ENCODE measurements around the gene EFNA1. TPM values are rescaled to one million over a fixed set of nuclear protein-coding genes. Genes with fewer than 3 reads are reported as not detected.
"Not testable (repeated sequence)": the region's sequence is repeated elsewhere in the genome, so short reads cannot be mapped to it uniquely, and the experiment has no call there.

Gene EFNA1
- total and polyA plus RNA-seq, 8 donors, result 19.5 to 91.7 (median 37.7) TPM

DNA sequence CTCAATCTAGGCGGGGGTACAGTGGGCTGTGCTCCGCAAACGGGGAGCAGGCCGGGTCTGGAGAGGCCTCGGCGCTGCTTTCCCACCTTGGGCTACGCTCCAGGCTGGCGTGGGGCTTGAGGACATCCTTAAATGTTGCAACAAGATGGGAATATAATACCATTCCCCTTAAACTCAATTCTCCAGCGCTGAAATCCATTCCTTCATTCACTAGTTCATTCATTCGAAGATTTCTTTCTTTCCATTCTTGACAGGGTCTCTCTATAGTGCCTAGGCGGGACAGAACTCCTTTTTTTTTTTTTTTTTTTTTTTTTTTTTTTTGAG is 12.9 kb downstream of the EFNA1 start:
- Histone ChIP-seq H3K9me3 (no peaks in the 10 kb centered on the region), H3K27ac (no peak overlapping the region), H3K27me3 (no peaks in the 10 kb centered on the region), H3K4me3 (peak overlapping the region; percentile 31 to 74 (median 64)), H3K36me3 (no peaks in the 10 kb centered on the region), H3K4me1 (peaks cover 5 to 20% (median 8%) of the 10 kb centered on the region in 3 donors)
- WGBS, 2 donors, result 2 to 4% methylated on average over 11 of the region's 11 CpGs
- ATAC-seq (no peak), DNase-seq (no peak), FAIRE-seq (no peak)
- TF ChIP-seq, protein P1, sequence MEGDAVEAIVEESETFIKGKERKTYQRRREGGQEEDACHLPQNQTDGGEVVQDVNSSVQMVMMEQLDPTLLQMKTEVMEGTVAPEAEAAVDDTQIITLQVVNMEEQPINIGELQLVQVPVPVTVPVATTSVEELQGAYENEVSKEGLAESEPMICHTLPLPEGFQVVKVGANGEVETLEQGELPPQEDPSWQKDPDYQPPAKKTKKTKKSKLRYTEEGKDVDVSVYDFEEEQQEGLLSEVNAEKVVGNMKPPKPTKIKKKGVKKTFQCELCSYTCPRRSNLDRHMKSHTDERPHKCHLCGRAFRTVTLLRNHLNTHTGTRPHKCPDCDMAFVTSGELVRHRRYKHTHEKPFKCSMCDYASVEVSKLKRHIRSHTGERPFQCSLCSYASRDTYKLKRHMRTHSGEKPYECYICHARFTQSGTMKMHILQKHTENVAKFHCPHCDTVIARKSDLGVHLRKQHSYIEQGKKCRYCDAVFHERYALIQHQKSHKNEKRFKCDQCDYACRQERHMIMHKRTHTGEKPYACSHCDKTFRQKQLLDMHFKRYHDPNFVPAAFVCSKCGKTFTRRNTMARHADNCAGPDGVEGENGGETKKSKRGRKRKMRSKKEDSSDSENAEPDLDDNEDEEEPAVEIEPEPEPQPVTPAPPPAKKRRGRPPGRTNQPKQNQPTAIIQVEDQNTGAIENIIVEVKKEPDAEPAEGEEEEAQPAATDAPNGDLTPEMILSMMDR (IDR thresholded peaks at IDR 0.05), result no peak
- intact Hi-C loops (cut with DNase I), result no loop called here

DNA sequence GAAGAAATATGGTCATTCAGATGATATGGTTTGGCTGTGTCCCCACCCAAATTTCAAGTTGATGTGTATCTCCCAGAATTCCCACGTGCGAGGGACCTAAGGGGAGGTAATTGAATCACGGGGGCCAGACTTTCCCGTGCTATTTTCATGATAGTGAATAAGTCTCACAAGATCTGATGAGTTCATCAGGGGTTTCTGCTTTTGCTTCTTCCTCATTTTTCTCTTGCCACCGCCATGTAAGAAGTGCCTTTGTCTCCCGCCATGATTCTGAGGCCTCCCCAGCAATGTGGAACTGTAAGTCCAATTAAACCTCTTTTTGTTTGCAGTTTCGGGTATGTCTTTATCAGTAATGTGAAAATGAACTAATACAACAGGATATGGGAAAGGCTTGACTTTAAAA is 14.1 kb downstream of the EFNA1 start:
- 66 to 70% methylated on average over 7 of the region's 7 CpGs for whole genome bisulfite sequencing, 2 donors
- ATAC-seq, result no peak
- H3K27ac ChIP-seq, result no peak overlapping the region
- H3K27me3 ChIP-seq, result no peaks in the 10 kb centered on the region
- no peak for FAIRE-seq
- no peak overlapping the region for H3K4me3 ChIP-seq
- no peaks in the 10 kb centered on the region for H3K36me3 ChIP-seq
- no peaks in the 10 kb centered on the region for H3K9me3 ChIP-seq
- intact Hi-C loops (cut with DNase I), result no loop called here
- DNase-seq, result no peak
- TF ChIP-seq, protein P1 (IDR thresholded peaks at IDR 0.05), result no peak
- peaks cover 4 to 20% (median 6%) of the 10 kb centered on the region in 3 donors for H3K4me1 ChIP-seq

- intact Hi-C loops (cut with DNase I), result no loop called here
- no peaks in the 10 kb centered on the region for H3K4me1 ChIP-seq
- TF ChIP-seq, protein P1 (IDR thresholded peaks at IDR 0.05), result no peak
- no peaks in the 10 kb centered on the region for H3K27me3 ChIP-seq
- H3K4me3 ChIP-seq, result no peak overlapping the region
- FAIRE-seq (no peak), ATAC-seq (no peak), DNase-seq (no peak)
- H3K36me3 ChIP-seq, result no peaks in the 10 kb centered on the region
- WGBS, 2 donors, result 59 to 65% methylated on average over 3 of the region's 3 CpGs
- H3K27ac ChIP-seq, result no peak overlapping the region
- no peaks in the 10 kb centered on the region for H3K9me3 ChIP-seq
These were observed 17.8 kb downstream of the EFNA1 start for GRCh38 chr1:155145491-155145890.

GRCh38 chr1:155155996-155156643 is 28.4 kb downstream of the EFNA1 start:
- H3K4me1 ChIP-seq; H3K27ac ChIP-seq; H3K27me3 ChIP-seq; ATAC-seq; H3K36me3 ChIP-seq; H3K4me3 ChIP-seq; intact Hi-C loops (cut with DNase I); FAIRE-seq; DNase-seq; H3K9me3 ChIP-seq: not testable (repeated sequence)
- WGBS, 2 donors, result 53 to 55% methylated on average over 3 of the region's 3 CpGs

GRCh38 chr1:155158991-155159390 is 31.3 kb downstream of the EFNA1 start:
- H3K36me3 ChIP-seq, result no peaks in the 10 kb centered on the region
- no peaks in the 10 kb centered on the region for H3K9me3 ChIP-seq
- WGBS, 2 donors, result 41 to 66% methylated on average over 1 of the region's 1 CpG
- DNase-seq, result no peak
- ATAC-seq, result no peak
- H3K27ac ChIP-seq, result no peak overlapping the region
- intact Hi-C loops (cut with DNase I), result no loop called here
- TF ChIP-seq, protein P1 (IDR thresholded peaks at IDR 0.05), result no peak
- no peaks in the 10 kb centered on the region for H3K27me3 ChIP-seq
- no peak overlapping the region for H3K4me3 ChIP-seq
- H3K4me1 ChIP-seq, result no peaks in the 10 kb centered on the region
- FAIRE-seq, result no peak
